Measurements from ENCODE around the gene SLC25A24.

SLC25A24 gene

GRCh38 chr1:108107658-108108057, 92.5 kb downstream of the SLC25A24 start:
- no peak for DNase-seq (ENCODE audit: low spot score)
- in situ Hi-C loops (cut with MboI; ENCODE audit: low pct_unique_long_range_greater_than_20kb, low sequenced_read_pairs, unreplicated experiment): no loop called here

GRCh38 chr1:108106775-108107174, 93.4 kb downstream of the SLC25A24 start:
- DNase-seq (ENCODE audit: low spot score): no peak
- no peak for TF ChIP-seq CTCF (IDR thresholded peaks at IDR 0.05; ENCODE audit: extremely low read depth, insufficient read depth, missing control alignments)
- in situ Hi-C loops (cut with MboI; ENCODE audit: low pct_unique_long_range_greater_than_20kb, low sequenced_read_pairs, unreplicated experiment): no loop called here

More at GRCh38 chr1:108107658-108108057, 92.5 kb downstream of the SLC25A24 start:
- no peak for TF ChIP-seq CTCF (IDR thresholded peaks at IDR 0.05; ENCODE audit: extremely low read depth, insufficient read depth, missing control alignments)

- in situ Hi-C loops (cut with MboI; ENCODE audit: low pct_unique_long_range_greater_than_20kb, low sequenced_read_pairs, unreplicated experiment): no loop called here
- no peak for TF ChIP-seq CTCF (IDR thresholded peaks at IDR 0.05; ENCODE audit: extremely low read depth, insufficient read depth, missing control alignments)
- DNase-seq (ENCODE audit: low spot score): no peak
These were observed 100.0 kb downstream of the SLC25A24 start for GRCh38 chr1:108100148-108100547.

GRCh38 chr1:108097018-108097417, 103.1 kb downstream of the SLC25A24 start:
- TF ChIP-seq CTCF (IDR thresholded peaks at IDR 0.05; ENCODE audit: extremely low read depth, insufficient read depth, missing control alignments): no peak
- in situ Hi-C loops (cut with MboI; ENCODE audit: low pct_unique_long_range_greater_than_20kb, low sequenced_read_pairs, unreplicated experiment): no loop called here

GRCh38 chr1:108096089-108096488, 104.1 kb downstream of the SLC25A24 start:
- TF ChIP-seq CTCF (IDR thresholded peaks at IDR 0.05; ENCODE audit: extremely low read depth, insufficient read depth, missing control alignments): no peak
- in situ Hi-C loops (cut with MboI; ENCODE audit: low pct_unique_long_range_greater_than_20kb, low sequenced_read_pairs, unreplicated experiment): no loop called here

More at GRCh38 chr1:108097018-108097417, 103.1 kb downstream of the SLC25A24 start:
- no peak for DNase-seq (ENCODE audit: low spot score)

GRCh38 chr1:108089477-108089876, 110.7 kb downstream of the SLC25A24 start:
- in situ Hi-C loops (cut with MboI; ENCODE audit: low pct_unique_long_range_greater_than_20kb, low sequenced_read_pairs, unreplicated experiment): no loop called here
- TF ChIP-seq CTCF (IDR thresholded peaks at IDR 0.05; ENCODE audit: extremely low read depth, insufficient read depth, missing control alignments): no peak
- no peak for DNase-seq (ENCODE audit: low spot score)

More at GRCh38 chr1:108096089-108096488, 104.1 kb downstream of the SLC25A24 start:
- DNase-seq (ENCODE audit: low spot score): no peak

- in situ Hi-C loops (cut with MboI; ENCODE audit: low pct_unique_long_range_greater_than_20kb, low sequenced_read_pairs, unreplicated experiment): no loop called here
- no peak for TF ChIP-seq CTCF (IDR thresholded peaks at IDR 0.05; ENCODE audit: extremely low read depth, insufficient read depth, missing control alignments)
These were observed 114.5 kb downstream of the SLC25A24 start for GRCh38 chr1:108085628-108086027.

More at GRCh38 chr1:108085628-108086027, 114.5 kb downstream of the SLC25A24 start:
- no peak for DNase-seq (ENCODE audit: low spot score)

Measured in GM13977 (cell line).